Superior temporal gyrus (tissue), 1 donor: ENCODE results near the gene MIGA1.
A peak's percentile ranks its signal among the peaks of the same experiment; 100 is the strongest.

Experiments used
- DNase-seq: peaks from one replicate; pipeline ENCODE4 v3.0.0-alpha.2; 2016; ENCODE audit errors: extremely low spot score

MIGA1 gene

GRCh38 chr1:77845951-77846350 lies 66.5 kb downstream of the MIGA1 start:
- no peak for DNase-seq

- DNase-seq = no peak
These were observed 67.5 kb downstream of the MIGA1 start for GRCh38 chr1:77846966-77847365.

- no peak for DNase-seq
These were observed 68.2 kb downstream of the MIGA1 start for GRCh38 chr1:77847621-77848080.

GRCh38 chr1:77850082-77850481 lies 70.6 kb downstream of the MIGA1 start:
- no peak for DNase-seq

- no peak for DNase-seq
These were observed 78.1 kb downstream of the MIGA1 start for GRCh38 chr1:77857552-77857951.

DNA sequence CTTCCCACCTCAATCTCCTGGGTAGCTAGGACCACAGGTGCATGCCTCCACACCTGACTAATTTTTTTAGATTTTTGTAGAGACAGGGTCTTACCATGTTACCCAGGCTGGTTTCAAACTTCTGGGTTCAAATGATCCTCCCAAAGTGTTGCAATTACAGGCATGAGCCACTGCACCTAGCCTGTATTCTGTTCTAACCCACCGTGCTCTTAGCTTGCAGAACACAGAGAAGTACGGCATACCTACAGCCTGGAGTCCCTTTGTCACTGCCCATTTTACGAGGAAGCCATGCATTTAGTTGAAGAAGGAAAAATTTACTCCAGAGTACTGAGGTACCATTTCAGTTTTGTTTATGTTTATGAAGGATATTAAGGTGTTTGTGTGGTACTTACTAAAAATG lies 79.3 kb downstream of the MIGA1 start:
- no peak for DNase-seq

DNA sequence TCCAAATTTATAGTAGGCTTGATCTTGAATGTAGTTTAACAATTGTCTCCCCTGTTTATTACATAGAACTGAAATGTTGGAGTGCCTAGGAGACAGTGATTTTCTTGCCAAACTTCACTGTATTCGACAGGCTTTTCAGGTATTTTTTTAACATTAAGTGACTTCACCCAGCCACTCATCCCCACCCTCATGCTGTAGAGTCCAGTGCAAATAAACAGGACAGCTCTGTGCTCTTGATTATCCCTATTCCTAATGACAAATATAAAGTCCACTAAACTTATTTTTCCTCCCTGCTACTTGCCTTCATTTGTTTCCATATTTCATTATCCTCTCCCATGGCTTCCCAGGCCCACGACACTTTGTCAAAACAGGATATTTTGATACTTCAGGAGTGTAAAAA lies 79.8 kb downstream of the MIGA1 start:
- no peak for DNase-seq

DNA sequence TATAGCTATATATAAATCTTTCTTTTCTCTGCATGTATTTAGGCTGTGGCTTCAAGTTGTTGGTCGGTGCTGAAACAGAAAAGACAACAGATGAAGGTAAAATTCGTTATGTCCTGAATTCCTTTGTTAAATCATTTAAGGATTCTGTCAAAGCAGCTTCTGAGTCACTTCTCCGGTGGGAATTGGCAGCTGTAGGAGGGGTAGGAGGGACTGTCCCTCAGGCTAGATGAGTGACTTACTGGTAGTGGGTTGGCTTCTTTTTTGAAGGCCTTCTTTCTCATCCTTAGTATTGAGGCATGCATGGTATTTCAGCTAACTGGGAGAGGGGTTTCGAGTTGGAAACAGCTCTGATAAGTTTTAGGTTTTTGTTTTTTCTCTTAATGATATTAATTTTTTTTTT lies 86.8 kb downstream of the MIGA1 start:
- DNase-seq = no peak

DNA sequence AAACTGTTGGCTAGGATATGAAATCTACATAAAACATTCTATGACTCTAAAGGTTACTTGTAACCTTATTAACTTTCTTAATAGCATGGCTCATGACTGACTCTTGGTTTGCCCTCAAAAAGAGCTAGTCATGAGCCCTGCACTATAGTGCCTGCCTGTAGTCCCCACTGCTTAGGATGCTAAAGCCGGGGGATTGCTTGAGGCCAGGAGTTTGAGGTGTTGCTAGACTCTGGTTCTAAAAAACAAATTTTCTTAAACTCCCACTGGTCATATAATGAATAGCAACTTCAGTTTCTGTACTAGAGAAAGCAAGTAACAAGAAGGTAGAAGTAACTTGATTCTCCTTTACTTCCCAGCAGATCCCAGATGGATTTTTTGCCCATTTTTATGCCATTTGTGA lies 93.2 kb downstream of the MIGA1 start:
- no peak for DNase-seq

- DNase-seq = no peak
These were observed 94.0 kb downstream of the MIGA1 start for GRCh38 chr1:77873461-77873860.

DNA sequence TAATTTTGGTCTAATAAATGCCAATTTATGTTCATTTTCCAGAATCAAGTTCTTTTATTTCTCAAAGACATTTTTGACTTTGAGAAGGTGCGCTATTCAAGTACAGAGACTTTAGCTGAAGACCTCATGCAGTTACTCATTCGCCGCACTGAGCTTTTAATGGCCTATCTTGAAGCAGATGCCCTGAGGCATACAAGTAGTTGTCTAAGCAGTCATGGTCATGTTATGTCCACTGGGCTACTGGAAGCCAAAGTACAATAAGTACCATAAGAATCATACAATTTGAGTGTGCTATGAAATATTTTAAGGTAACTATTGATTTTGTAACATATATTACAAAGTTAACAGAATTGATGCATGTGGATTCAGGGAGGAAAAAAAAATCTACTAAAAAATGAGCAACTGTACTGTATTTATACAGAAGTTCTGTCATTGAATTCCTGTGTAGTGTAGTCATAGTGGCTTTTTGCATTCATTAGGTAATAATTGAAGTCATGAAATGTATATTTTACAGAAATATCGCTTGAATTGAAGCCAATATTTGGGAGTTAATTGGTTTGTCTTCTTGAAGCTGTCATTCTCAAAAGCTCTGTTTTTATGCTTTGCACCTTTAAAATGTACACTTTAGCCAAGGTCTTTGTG lies 95.5 kb downstream of the MIGA1 start:
- DNase-seq = no peak

DNA sequence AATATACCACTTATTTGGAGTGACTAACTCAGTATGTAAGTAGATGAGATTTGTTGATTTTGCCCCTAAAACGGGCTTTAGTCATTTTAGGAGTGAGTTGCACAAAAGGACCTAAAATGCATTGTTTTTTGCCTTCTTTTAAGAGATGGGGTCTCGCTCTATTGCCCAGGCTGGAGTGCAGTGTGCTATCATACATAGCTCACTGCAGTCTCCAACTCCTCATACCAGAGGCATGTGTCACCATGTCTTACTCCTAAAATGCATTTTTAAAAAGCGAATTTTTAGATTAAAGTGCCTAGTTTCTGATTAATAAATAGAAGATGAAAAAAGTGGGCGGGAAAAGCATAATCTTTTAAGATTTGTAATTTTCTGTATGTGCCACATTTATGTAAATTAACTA lies 97.4 kb downstream of the MIGA1 start:
- no peak for DNase-seq

DNA sequence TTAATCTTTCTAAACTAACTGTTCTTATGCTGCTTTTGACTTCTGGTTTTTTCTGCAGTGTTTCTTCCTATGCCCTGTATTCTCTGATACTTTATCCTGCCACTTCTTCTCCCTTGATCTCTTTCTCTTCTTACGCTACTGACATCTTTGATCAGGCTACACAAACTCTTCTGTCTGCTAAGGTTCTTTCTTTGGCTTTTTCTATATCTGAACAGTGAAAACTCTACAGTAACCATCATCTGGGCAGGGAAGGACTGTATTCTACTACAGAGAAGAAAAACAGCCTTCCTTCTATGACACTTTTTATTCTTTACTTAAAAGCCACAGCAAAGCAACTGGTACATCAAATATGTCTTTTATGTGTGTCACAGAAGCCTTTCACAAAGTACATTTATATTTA lies 101.6 kb downstream of the MIGA1 start:
- DNase-seq = no peak

DNA sequence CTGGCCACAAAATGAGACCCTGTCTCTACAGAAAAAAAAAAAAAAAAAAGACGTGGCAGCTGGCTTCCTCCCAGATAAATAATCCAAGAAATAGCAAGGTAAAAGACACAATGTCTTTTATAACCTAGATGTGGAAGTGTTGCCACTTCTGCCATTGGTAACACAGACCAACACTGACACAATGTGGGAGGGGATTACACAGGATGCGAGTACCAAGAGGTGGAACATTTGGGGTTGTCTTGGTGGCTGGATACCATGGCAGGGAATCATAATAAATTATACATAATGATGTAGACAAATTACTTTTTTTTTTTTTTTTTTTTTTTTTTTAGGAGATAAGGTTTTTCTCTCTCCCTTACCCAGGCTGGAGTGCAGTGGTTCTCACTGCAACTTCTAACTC lies 103.0 kb downstream of the MIGA1 start:
- no peak for DNase-seq

DNA sequence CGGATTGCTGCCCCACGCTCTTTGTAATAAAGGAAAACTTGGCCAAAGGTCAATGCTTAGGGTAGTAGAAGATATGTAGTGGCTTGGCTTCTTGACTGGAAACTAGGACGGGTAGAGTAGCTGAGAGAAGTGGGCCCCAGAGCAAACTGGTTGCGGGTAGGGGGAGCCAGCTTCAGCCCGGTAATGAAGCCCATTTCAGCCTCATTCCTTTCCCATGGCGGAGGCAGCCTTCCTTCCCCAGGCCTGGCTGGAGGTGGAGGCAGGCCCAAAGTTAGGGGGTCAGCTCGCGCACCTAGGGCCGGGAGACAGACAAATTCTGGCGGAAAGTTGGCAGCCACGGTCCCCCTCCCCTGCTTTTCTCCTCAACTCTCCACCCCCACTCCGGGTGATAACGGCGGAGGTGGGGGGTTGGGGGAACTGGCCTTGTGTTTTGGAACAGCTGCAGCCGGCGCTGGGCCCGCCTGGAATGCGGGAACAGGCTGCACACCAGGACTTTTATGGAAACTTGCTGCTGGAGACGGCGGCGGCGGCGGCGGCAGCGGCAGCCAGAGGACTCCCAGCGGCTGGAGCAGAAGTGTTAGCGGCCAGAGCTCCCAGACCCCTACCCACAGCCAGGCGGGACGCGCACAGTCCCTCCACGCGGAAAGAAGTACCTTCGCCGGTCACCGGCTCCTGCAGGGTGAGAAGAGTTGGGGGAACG lies 108.8 kb downstream of the MIGA1 start, which contains the start of gene NEXN:
Gene NEXN (plus strand): TSS at position 544 of the 700 bp plus-strand sequence. CDS start 27,483 bp downstream, outside the sequence.
- no peak for DNase-seq

- no peak for DNase-seq
These were observed 109.6 kb downstream of the MIGA1 start for GRCh38 chr1:77888781-77889642.

DNA sequence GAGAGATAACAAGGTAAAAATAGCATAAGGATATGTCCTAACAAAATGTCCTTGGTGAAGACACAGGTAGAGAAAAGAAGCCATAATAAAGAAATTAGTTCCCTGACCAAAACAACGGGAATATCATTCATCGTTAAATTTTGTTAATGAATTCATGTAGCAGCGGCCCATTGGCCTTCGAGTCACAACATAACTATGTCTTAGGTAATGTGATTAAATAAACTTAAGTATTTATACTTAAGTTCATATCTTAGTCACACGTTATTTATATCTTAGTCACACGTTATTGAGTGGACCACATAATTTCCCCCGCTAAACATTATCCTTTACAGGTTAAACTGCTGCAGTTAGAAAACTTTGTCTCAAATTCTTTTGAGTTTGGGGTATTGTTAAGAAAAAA lies 110.2 kb downstream of the MIGA1 start:
- no peak for DNase-seq

- DNase-seq = no peak
These were observed 111.8 kb downstream of the MIGA1 start for GRCh38 chr1:77891200-77891599.

DNA sequence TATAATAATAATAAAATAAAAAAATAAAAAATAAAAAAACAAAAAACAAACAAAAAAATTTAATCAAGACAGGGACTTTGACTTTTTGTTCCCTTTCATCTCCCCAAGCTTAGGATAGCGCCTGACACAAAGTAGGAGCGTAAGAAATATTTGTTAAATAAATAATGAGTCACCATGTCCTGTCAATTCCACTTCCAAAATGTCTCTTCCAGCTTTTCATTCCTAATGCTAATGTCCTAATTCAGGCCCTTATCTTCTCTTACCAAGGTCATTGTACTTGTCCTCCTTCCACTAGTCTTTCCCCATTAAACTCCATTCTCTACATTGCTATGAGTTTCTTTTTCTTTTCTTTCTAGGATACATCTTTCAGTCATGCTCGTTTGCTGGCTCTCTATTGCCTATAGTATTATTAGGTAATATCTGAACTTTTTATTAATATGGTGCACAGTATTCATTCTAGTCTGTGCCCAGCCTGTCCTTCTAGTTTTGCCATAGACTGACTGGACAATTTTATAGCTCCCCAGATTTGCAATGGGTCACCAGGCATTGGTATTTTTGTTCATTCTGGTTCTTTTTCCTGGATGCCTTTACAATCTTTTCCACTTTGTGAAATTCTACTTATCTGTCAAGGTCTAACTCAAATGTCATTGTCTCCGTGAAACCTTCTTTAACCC lies 120.3 kb downstream of the MIGA1 start:
- no peak for DNase-seq

DNA sequence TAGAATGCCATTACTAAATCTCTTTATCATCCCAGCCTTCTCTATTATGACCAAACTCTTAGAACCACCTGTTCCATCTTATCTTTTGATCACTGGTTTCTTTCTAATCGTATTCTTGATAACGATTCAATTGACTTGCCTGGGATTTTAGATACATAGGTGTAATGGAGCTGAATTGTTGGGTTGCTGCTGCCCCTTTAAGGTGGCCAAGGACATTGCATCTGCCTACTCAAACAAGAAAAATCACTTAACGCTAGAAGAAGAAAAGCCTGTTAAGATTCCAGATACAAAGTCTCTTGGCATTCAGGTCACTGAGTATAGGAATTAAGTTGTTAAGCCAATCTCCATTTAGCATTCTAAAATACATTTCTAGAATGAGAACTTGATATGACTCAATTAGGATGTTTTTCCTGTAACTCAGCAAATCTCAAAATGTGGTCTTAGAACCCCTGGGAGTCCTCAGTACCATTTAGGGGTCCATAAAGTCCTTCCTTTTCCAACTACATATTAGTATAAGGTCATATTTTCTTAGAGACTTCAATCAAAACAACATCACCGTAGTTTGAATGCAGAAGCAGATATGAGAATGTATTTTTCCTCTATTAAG lies 121.3 kb downstream of the MIGA1 start:
- peak; percentile 74 for DNase-seq

DNA sequence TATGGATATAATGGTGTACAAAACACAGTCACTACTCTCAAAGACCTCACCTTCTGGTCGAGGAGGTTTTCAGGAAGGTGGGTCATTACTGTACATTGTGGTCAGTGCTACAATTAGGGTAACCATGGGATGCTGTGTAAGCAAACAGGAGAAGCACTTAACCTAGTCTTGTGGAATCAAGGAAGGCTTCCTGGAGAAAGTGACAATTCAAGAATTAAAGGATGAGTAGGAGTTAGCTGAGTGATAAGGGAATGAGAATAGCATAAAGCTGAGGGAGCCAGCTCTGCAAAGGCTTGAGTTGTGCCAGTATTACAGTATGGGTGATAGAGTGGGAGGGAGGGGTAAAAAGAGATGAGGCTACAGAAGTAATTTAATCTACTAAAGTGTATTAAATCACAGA lies 126.2 kb downstream of the MIGA1 start:
- DNase-seq = no peak
